HG02588 (cell line): Measurements from ENCODE around the gene IGFL1.
"Not testable (repeated sequence)": the region's sequence is repeated elsewhere in the genome, so short reads cannot be mapped to it uniquely, and the experiment has no call there.

Source experiments
- ATAC-seq: cut with Tn5 transposase; IDR thresholded peaks from one replicate; pipeline ENCODE4 v1.9.1; 2021; ENCODE audit warnings: mild to moderate bottlenecking, moderate library complexity; ENCODE audit not compliant: unreplicated experiment

IGFL1 gene

DNA sequence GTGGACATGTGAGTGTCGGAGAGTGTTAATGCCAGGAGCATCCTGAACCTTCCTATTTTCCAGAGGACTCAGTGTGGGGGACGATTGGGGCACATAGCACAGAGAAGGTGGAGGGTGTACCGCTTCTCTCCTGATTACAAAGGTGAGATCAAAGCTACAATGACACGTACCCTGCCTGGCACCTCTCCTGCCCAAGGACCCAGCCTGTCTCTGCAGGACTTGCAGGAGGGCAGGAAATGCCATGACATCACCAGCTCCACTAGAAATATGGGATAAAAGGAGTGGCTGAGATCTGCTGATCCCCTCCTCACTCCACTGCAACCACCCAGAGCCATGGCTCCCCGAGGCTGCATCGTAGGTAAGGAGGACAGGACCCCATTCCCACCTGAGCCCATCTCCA is at the start of gene IGFL1:
IGFL1 (plus strand) TSS at position 301 of the 400 bp plus-strand sequence; CDS start at position 334, 33 bp downstream.
- no peak for ATAC-seq

DNA sequence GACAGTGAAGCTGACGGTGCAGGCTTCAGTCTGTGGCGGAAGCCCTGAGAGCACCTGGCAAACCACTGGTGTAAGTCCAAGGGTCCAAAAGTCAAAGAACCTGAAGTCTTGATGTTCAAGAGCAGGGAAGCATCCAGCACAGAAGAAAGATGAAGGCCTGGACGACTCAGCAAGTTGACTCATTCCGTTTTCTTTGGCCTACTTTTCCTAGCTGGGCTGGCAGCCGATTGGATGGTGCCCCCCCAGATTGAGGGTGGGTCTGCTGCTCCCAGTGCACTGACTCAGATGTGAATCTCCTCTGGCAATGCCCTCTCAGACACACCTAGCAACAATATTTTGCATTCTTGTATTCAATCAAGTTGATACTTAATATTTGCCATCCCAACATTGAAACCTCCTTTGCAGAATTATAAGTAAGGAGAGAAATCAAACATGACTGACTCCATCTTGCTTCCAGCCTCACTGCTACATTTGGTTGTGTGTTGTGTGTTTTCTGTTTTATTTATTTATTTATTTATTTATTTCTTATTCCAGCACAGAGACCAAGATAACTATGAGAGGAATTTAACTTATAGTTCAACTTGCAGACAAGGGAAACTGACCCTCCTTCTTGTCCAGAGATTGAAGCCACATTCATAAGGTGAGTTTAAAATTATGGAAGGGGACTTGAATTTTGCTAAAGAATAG is 48.7 kb upstream of the IGFL1 start:
- no peak for ATAC-seq

DNA sequence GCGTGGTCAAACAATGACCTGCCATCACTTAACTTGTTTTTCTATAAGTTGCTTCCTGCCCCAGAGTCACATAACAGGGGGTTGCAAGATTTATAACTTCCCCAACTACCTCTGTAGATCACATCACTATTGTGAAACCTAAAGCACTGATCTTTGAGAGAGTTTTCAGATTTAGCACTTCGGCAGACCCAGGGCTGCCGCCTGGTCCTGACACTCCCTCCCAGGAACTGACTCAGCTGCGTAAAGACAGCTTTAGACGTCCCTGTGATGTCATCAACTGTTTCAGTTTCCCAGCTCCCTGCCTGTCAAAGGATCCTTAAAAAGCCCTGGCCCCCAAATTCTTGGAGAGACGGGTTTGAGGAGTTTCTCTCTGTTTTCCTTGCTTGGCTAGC is 48.2 kb upstream of the IGFL1 start:
- no peak for ATAC-seq

DNA sequence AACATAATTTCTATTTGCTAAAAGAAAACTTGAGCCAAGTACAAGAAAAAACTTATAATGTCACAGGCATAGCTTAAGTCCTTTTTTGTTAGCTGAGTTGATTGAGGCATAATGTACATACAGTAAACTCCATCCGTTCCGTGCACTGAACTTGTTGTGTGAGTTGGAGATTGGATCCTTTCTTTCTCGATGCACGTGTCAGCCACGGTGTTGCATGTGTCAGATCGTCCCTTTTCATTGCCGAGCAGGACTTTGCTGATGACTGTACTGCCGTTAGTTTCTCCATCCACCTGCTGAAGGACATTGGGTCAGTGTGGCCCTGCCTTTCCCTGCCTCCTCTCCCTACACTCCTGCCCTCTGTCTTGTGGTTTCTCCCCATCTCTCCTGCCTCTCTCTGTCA is 47.1 kb upstream of the IGFL1 start:
- no peak for ATAC-seq

DNA sequence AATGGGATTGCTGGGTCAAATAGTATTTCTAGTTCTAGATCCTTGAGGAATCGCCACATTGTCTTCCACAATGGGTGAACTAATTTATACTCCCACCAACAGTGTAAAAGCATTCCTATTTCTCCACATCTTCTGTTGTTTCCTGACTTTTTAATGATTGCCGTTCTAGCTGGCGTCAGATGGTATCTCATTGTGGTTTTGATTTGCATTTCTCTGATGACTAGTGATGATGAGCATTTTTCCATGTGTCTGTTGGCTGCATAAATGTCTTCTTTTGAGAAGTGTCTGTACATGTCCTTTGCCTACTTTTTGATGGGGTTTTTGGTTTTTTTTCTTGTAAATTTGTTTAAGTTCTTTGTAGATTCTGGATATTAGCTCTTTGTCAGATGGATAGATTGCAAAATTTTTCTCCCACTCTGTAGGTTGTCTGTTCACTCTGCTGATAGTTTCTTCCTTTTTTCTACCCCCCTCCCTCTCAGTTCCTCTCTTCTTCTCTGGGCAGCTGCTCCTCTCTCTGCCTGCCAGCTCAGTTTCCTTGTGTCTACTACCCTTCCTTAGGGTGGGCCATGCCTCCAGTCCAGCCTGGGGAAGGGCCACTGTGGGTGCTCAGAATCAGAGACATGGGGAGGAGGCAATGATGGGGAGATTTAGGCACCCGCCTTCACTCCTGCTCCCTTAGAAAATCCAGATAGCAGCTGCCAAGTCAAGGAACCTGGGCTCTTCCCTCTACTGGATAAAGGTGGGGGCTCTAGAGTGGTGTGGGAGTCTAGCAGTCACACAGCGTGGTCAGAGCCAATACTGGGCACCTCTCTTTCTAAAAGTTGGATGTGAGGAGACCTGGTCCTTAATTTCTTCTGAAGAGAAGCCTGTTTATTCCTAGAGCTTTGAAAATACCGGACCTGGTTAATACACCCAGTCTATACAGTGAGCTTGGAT is 44.5 kb upstream of the IGFL1 start:
- ATAC-seq: not testable (repeated sequence)

DNA sequence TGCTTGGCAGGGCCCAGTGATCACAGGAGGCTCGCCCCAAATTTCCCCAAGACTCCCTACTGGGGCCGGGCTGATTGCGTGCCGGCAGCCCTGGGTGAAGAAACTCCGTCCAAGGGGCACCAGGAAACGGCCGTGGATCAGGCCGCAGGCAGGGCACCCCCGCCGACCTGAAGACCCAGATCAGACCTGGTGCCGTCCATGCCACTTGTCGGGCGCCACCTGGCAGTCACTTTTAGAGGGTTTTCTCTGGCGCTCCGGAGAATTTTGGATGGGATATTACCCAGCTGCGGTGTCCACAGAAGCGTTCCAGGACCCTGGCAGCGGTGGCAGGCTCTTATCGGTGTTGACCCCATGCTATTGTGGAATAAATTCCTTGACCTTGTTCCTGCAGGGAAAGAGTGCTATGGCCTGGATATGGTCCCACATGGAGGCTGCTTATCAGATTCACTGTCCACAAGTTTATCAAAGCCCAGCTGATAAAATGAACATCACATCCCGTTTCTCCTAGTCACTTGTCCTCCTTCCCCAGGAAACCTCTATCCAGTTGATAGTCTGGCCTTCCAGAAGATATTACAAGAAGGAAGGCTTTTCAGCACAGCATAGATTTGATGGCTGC is 43.3 kb upstream of the IGFL1 start:
- no peak for ATAC-seq

DNA sequence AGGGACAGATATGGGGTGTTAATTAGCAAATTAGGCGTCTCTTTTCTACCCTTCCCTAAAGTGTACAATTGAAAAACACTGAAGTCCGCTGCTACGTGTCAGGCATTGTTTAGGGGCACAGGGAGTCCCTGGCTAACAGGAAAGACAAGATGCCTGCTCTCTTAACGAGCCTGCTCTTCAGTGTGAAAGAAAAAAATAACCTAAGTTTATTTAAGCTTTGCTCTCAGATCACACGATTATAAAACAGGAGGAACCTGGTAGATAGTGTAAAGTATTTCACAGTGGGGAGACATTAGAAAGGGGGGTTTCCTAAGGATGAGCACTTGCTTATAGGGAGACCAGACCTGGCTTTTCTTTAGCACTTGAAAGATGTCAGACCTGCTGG is 42.8 kb upstream of the IGFL1 start:
- ATAC-seq: no peak

DNA sequence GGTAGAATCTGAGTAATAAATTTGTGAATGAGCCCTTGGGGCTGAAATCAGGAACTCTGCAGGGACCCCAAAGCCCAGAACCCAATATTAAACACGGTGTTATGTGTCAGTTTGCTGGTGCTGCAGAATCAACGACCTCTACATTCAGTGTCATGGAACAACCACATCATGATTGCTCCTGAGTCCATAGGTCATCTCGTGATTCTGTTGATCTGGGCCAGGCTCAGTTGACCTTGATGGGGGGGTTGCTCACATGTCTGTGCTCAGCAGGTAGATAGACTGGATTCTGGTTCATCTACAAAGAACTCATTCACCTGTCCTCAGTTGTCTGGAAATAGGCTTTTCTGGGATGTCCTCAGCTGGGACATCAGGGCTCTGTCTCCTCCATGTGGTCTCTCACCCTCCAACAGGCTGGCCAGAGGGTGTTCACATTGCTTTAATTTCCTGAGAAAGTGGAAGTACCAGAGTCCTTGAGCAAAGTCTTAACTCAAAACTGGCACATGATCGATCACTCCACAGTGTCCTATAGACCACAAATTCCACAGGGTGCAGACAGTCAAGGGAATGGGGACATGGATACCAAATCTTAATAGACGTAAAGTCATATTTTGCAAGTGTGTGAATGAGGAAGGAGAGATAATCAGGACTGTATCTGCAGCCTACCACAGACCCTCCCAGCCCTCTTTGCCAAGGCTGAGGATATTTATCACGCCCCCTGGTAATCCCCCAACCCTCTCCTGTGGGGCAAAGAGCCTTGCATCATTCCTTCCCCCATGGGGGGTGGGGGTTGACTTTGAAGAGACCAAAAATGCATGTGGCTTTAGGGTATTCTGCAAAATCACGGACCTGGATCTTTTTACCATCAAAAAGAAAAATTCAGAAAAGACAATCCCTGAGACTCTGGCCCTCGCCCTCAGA is 39.3 kb upstream of the IGFL1 start:
- no peak for ATAC-seq

DNA sequence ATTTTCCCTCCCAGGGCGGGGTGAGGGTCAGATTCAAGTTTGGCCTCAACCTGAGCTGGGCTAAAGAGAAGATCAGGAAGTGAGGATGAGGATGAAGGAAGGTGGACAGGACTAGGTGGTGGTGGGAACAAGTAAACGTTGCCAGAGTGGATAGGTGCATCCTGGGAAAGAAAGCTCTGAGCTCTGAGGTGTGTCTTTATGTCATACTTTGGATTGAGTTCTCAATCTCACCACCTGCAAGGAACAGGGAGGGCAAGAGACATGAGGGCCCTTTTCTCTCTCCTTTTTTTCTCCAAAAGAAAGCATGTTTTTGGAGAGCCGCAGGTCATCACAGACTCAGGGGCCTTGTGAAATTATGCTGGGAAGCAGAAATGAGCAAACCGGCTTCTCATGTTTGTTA is 38.2 kb upstream of the IGFL1 start:
- no peak for ATAC-seq

DNA sequence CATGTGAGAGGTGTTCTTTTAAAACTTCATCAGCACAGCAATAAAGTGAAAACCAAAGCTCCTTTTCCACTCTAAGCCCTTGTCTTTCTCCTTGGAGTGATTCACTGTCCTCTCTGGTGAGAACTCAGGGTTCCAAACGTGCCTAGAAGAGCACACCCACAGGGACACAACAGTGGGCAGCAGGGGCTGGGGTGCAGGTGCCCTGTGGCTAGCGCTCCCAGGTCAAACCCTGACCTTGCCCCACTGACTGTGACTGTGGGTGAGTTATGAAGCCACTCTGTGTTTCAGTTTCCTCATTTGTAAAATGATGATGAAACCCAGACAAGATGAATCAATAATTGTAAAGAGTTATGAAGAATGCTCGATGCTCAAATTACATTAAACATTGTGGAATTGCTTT is 37.6 kb upstream of the IGFL1 start:
- no peak for ATAC-seq

DNA sequence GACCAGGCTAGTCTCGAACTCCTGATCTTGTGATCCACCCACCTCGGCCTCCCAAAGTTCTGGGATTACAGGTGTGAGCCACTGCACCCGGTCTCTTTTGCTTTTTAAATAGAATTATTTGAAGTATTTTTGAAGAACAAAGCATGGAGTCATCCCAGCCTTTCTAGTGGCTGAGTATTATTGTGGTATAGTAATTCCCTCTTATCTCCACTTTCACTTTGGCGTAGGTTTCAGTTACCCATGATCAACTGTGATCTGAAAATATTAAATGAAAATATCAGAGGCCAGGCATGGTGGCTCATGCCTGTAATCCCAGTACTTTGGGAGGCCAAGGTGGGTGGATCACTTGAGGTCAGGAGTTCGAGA is 36.9 kb upstream of the IGFL1 start:
- ATAC-seq: not testable (repeated sequence)

DNA sequence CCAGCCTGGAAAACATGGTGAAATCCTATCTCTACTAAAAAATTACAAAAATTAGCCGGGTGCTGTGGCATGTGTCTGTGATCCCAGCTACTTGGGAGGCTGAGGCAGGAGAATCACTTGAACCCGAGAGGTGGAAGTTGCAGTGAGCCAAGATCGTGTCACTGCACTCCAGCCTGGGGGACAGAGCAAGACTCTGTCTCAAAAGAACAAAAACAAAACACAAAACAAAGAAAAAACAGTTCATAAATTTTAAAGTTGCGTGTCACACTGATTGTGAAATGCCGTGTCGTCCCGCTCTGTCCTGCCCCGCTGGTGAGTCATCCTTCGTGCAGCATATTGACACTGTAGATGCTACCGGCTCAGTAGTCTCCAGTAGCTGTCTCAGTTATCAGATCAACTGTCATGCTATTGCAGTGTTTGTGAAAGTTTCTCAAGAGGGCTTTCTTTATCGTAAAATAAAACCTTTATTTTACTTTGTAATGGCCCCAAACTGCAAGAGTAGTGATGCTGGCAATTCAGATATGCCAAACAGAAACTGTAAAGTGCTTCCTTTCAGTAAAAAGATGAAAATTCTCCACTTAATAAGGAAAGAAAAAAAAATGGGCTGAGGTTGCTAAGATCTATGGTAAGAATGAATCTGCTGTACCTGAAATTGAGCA is 36.4 kb upstream of the IGFL1 start:
- ATAC-seq: no peak

DNA sequence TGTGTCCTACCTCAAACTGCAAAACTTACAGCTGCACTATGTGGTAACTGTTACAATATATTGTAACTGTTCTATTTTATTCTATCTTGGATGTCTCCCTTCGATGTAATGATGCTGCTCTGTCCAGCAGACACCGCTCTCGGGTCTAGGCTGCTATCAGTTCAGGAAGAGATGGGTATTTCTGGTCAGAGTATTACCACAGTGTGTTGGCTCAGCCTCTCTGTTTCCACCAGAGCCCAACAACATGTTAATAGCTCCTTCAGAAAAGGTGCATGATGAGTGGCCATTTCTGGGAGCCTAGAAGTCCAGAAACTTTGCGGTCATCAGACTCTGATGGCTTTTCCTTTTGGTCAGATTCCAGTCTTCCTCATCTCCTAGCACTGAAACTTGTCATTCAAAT is 35.9 kb upstream of the IGFL1 start:
- ATAC-seq: no peak

DNA sequence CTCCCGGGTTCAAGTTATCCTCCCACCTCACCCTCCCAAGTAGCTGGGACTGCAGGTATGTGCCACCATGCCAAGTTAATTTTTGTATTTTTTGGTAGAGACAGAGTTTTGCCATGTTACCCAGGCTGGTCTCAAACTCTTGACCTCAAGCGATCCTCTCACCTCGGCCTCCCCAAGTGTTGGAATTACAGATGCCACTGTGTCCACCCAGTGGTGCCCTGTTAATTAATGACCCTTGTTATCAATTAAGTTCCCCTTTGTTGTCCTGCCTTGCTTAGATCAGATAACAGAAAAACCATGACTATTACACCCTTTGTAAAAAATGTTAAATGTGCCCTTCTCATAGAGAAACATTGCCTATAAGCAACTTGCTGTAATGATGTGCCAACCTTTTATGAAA is 34.4 kb upstream of the IGFL1 start:
- no peak for ATAC-seq

DNA sequence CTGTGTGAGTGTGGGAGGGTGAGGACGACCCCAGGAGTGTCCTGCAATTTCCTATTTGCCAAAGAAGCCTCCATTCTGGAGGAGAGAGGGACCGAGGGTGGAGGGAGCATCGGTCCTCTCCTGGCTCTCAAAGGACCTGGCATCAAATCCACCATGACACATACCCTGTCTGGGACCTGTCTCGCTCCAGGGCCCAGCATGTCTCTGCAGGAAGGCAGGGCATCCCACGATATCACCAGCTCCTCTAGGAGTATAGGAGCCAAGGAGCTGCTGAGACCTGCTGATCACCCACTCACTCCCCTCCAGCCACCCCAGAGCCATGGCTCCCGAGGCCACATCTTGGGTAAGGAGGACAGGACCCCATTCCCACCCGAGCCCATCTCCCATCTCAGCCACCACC is 33.6 kb upstream of the IGFL1 start:
- not testable (repeated sequence) for ATAC-seq

DNA sequence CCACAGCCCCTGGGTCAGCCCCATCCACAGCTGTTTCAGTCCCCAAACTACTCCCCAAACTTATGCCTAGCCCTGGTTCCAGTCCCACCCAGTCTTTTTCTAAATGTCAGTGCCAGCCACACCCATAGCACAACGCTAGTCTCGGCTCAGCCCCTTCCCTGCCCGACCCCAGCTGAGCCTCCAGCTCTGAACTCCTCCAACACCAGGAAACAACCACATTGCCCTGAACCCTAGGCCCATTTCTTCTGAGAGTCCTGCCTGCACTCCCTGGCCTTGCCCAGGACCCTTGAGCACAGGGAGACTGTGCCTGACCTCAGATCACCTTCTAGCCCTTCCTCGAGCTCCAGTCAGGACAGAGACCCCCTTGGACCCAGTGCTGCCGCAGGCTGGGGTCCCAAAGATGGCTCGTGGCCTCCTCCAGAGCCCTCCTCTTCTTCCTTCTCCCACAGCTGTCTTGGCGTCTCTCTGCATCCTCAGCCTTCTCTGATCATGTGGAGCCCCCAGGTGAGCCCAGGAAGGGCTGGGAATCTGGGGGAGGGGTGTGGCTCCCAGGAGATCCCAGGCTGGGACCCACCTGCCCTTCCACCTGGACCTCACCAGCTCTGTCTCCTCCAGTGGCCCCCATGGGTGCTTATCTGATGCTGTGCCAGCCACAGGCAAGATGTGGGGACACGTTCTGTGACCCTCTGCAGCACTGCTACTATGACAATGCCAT is 33.0 kb upstream of the IGFL1 start:
- ATAC-seq: no peak

DNA sequence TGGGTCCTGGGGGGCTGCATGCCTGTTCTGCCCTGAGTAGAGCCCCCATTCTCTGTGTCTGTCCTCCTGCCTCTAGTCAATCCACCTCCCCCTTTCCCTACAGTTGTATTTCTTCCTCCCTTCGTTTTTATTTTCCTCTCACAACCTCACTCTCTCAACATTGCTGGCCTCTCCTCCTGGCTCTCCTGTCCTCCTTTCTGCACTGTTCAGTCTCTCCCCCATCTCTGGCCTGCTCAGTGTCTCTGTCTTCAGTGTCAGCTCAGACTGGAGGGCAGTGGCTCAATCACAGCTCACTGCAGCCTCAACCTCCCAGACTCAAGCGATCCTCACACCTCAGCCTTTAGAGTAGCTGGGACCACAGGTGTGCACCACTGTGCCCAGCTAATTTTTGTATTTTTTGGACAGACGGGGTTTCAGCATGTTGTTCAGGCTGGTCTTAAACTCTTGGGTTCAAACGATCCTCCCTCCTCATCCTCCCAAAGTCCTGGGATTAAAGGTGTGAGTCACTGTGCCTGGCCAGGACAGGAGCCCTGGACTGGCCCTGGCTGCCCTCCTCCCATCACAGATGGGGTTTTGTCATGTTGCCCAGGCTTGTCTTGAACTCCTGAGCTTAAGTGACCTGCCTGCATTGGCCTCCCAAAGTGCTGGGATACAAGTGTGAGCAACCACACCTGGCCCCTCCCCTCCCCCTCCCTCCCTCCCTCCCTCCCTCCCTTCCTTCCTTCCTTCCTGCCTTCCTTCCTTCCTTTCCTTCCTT is 32.0 kb upstream of the IGFL1 start:
- no peak for ATAC-seq

DNA sequence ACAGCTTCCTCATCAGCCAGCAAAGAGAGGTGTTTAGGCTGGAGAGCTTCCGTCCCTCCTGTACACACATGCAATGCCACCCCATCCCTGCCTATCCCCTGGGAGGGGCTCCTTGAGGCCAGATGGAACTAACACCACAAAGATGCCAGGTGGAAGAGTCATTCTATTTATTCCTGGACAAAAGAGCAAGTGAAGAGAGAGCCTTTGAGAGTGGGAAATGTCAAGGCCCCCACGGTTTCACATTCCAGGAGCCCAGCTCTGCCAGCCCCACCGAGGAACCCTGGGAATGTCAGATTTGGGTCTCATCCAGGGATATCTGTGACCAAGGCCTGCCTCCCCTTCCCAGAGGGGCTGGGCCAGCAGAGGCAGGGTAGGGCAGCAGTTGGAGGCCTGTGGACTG is 30.8 kb upstream of the IGFL1 start:
- ATAC-seq: no peak
